Testis (tissue), 3 donors: ENCODE results near the gene MTCL1. TPM values are rescaled to one million over a fixed set of nuclear protein-coding genes. Genes with fewer than 3 reads are reported as not detected.

Source experiments
- DNase-seq: peaks from one replicate; pipeline ENCODE4 v3.0.0-alpha.2; 2019
- H3K27ac ChIP-seq, 2 donors: fragments of 200-600 bp; sonication (generic); one replicate each; pipeline ENCODE4 v1.5.1; 2019
- H3K27me3 ChIP-seq: fragments of 200-600 bp; sonication (generic); one replicate; pipeline ENCODE4 v1.5.1; 2019
- H3K36me3 ChIP-seq: fragments of 200-600 bp; sonication (generic); one replicate; pipeline ENCODE4 v1.5.1; 2017; ENCODE audit warnings: low read depth; ENCODE audit errors: missing control alignments
- H3K4me1 ChIP-seq: fragments of 200-600 bp; sonication (generic); one replicate; pipeline ENCODE4 v1.5.1; 2019
- H3K4me3 ChIP-seq, 2 donors: fragments of 200-600 bp; sonication (generic); one replicate each; pipeline ENCODE4 v1.5.1; 2017 to 2019
- H3K9me3 ChIP-seq: fragments of 200-600 bp; sonication (generic); one replicate; pipeline ENCODE4 v1.5.1; 2017
- POLR2A ChIP-seq: fragments of 450-650 bp; IDR thresholded peaks from one replicate; pipeline ENCODE4 v1.6.1; 2017; ENCODE audit warnings: antibody characterized with exemption, mild to moderate bottlenecking, moderate library complexity
- WGBS, 2 donors: methylation state at CpG; one replicate each; pipeline ENCODE4 v1.1.5; 2018; 5-methylcytosine and 5-hydroxymethylcytosine counted together
- intact Hi-C: fragments of 100-400 bp; cut with DNase I; formaldehyde crosslinking; loops from one replicate; pipeline ENCODE4 v1.15.1; 2023; ENCODE audit warnings: low total_unique reads
- polyA plus RNA-seq: library from polyadenylated mRNA; stranded (reverse); fragments of 350-450 nt; fragmentation: Illumina TruSeq; extraction: RNeasy Lipid Tissue Mini Kit (QIAGEN cat#74804); gene quantifications from one replicate; pipeline ENCODE4 v1.2.3, GENCODE V29; 2014; ENCODE audit warnings: low read depth, low replicate concordance; ENCODE audit not compliant: insufficient read depth
- total RNA-seq, 2 donors: library from RNA; depleted of rRNA; stranded (reverse); fragments of >200 nt; gene quantifications; one replicate each; pipeline ENCODE4 v1.2.3, GENCODE V29; 2016
- TF ChIP-seq, protein P1 (sequence below), 3 experiments: fragments of 450-650 bp in 2 of 3; fragments of 200-600 bp in 1 of 3; sonication (generic) in 1 of 3; IDR thresholded peaks; one replicate each; pipeline ENCODE4 v1.5.1; 2016 to 2019; ENCODE audit warnings: antibody characterized with exemption in 3 of 3, mild to moderate bottlenecking in 2 of 3, moderate library complexity in 1 of 3

Gene MTCL1
- total and polyA plus RNA-seq, 3 donors from 2014 or later: 27.5 to 139 (median 95.8) TPM

DNA sequence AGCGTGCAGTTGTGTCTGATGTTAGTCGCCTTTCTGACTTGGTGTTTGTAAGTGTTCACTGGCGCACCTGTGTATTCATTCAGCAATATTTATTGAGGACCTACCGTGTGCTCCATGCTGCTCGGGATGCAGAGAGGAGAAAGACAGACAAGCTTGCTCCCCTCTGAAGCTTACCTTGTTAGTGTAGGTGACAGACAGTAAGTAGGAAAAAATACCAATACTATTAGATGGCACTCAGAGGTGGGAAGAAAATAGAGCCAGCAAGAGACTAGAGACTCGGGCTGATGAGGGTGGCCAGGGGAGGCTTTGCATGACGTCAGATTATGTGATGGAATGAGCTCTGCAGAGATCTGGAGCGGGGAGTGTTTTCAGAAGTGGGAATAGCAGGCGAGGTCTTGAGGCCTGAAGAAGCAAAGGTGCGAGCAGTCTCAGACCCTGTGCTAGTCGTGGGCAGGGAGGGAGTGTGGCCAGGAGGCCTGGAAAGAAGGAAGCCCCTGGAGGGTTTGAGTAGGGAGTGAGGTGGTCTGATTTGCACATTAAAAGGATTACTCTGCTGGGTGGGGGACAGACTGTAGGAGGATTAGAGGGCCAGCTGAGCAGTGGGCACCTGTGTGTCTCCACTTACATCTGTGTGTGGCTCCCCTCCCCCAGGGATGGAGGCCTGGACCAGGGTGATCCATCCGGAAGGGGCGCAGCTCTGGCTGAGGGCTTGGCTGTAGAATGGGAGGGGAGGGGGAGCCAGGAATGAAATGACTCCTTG, 11.8 kb downstream of the MTCL1 start:
- Histone ChIP-seq H3K27me3 (no peaks in the 10 kb centered on the region), H3K27ac (no peak overlapping the region), H3K9me3 (no peaks in the 10 kb centered on the region), H3K4me3 (no peak overlapping the region), H3K4me1 (no peaks in the 10 kb centered on the region), H3K36me3 (no peaks in the 10 kb centered on the region)
- 72 to 83% methylated on average over 13 of the region's 13 CpGs for WGBS, 2 donors
- intact Hi-C loops: no loop called here
- no peak for DNase-seq
- TF ChIP-seq, protein P1, sequence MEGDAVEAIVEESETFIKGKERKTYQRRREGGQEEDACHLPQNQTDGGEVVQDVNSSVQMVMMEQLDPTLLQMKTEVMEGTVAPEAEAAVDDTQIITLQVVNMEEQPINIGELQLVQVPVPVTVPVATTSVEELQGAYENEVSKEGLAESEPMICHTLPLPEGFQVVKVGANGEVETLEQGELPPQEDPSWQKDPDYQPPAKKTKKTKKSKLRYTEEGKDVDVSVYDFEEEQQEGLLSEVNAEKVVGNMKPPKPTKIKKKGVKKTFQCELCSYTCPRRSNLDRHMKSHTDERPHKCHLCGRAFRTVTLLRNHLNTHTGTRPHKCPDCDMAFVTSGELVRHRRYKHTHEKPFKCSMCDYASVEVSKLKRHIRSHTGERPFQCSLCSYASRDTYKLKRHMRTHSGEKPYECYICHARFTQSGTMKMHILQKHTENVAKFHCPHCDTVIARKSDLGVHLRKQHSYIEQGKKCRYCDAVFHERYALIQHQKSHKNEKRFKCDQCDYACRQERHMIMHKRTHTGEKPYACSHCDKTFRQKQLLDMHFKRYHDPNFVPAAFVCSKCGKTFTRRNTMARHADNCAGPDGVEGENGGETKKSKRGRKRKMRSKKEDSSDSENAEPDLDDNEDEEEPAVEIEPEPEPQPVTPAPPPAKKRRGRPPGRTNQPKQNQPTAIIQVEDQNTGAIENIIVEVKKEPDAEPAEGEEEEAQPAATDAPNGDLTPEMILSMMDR (IDR thresholded peaks at IDR 0.05): no peak

DNA sequence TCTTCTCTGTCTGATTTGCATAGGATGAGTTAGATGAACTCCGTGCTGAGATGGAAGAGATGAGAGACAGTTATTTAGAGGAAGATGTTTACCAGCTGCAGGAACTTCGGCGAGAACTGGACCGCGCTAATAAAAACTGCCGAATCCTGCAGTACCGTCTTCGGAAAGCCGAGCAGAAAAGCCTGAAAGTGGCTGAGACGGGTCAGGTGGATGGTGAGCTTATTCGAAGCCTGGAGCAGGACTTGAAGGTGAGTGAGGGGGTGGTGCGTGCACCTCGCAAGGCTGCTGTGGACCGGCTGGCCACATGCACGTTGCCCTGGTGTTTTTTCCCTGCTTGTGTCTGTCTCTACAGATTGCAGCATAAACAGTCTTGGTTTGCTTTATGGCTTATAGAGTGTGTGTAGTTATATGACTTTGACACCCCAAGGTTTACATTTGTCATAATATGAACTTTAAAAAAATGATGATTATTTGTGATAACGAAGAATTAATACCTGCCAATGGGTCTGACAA, 13.1 kb downstream of the MTCL1 start:
- Histone ChIP-seq H3K36me3 (no peaks in the 10 kb centered on the region), H3K9me3 (no peaks in the 10 kb centered on the region), H3K4me1 (no peaks in the 10 kb centered on the region), H3K27me3 (no peaks in the 10 kb centered on the region), H3K4me3 (no peak overlapping the region), H3K27ac (no peak overlapping the region)
- WGBS, 2 donors: 85 to 87% methylated on average over 16 of the region's 16 CpGs
- TF ChIP-seq, protein P1 (IDR thresholded peaks at IDR 0.05): no peak
- TF ChIP-seq POLR2A: no peak
- intact Hi-C loops: no loop called here
- DNase-seq: no peak

DNA sequence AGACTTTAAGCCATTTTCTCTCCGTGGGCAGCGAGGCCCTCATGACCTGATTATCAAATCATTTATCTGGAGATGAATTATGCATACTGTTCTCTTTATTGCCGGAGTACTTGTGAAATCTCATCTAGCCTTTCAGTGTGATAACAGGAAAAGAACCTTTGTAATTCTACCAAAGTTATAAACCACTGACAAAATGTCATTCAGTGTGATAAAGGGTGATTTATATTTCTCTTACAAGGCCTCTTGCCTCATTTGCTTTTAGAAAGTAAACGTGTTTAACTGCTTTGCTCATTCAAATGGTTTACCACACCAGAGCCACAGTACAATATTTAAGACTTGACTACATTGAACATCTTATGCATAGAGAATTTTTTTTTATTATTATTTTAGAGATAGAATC, 13.8 kb downstream of the MTCL1 start:
- intact Hi-C loops: no loop called here
- TF ChIP-seq POLR2A: no peak
- TF ChIP-seq, protein P1 (IDR thresholded peaks at IDR 0.05): no peak
- Histone ChIP-seq H3K36me3 (no peaks in the 10 kb centered on the region), H3K27me3 (no peaks in the 10 kb centered on the region), H3K4me3 (no peak overlapping the region), H3K4me1 (no peaks in the 10 kb centered on the region), H3K27ac (no peak overlapping the region), H3K9me3 (no peaks in the 10 kb centered on the region)
- WGBS, 2 donors: 61 to 72% methylated on average over 4 of the region's 4 CpGs
- DNase-seq: no peak

DNA sequence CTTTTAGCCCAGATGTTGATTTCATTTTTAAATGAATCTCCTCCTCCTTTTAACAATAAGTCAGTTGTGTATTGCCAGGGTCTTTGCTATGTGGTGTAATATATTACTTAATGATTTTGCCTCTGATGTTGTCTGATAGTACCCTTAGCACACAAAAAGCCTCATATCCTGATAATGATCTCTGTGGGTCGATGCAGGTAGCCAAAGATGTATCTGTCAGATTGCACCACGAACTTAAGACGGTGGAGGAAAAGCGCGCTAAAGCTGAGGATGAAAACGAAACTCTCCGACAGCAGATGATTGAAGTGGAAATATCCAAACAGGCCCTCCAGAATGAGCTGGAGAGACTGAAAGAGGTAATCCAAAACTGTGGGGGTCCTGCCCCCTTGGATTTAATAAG, 14.8 kb downstream of the MTCL1 start:
- Histone ChIP-seq H3K27me3 (no peaks in the 10 kb centered on the region), H3K36me3 (no peaks in the 10 kb centered on the region), H3K4me1 (no peaks in the 10 kb centered on the region), H3K27ac (no peak overlapping the region), H3K9me3 (no peaks in the 10 kb centered on the region), H3K4me3 (no peak overlapping the region)
- TF ChIP-seq, protein P1 (IDR thresholded peaks at IDR 0.05): no peak
- no peak for TF ChIP-seq POLR2A
- DNase-seq: no peak
- intact Hi-C loops: no loop called here
- WGBS, 2 donors: 86 to 89% methylated on average over 7 of the region's 7 CpGs
